Panc1 (cell line): ENCODE results near the gene SNX22. TPM values are rescaled to one million over a fixed set of nuclear protein-coding genes. Genes with fewer than 3 reads are reported as not detected.

ENCODE experiments used
- ATAC-seq: fragments of 200-7000 bp; cut with Tn5 transposase; 2 replicates; pipeline ENCODE4 v1.9.1; 2020; ENCODE audit warnings: mild to moderate bottlenecking, moderate library complexity
- BruUV-seq: library from RNA; stranded (reverse); fragments of 400-500 nt; replicated peaks from 2 replicates; lab custom pipeline; 2021; lab: Mats Ljungman, UMichigan
- CTCF ChIA-PET: fragments of 300-600 bp; sonication (Branson Sonifier 250); formaldehyde crosslinking; loops from one replicate; lab custom pipeline; 2022; ENCODE audit warnings: antibody characterized with exemption; lab: Charles Lee
- POLR2A ChIA-PET: fragments of 300-600 bp; sonication (Branson Sonifier 250); formaldehyde crosslinking; loops from one replicate; lab custom pipeline; 2022; ENCODE audit warnings: antibody characterized with exemption; lab: Charles Lee
- DNase-seq: peaks from one replicate; pipeline ENCODE4 v3.0.0-alpha.2; 2010; ENCODE audit warnings: low read depth, low spot score
- H3K27ac ChIP-seq: 2 replicates; pipeline ENCODE4 v1.5.1; 2011; ENCODE audit warnings: mild to moderate bottlenecking, low read length, inconsistent platforms
- H3K27me3 ChIP-seq: fragments of 200-500 bp; sonication (Bioruptor generic); 2 replicates; pipeline ENCODE4 v1.6.0; 2014; ENCODE audit warnings: low read length, inconsistent platforms; ENCODE audit not compliant: control insufficient read depth, insufficient read depth
- H3K36me3 ChIP-seq: fragments of 200-500 bp; sonication (Bioruptor generic); 2 replicates; pipeline ENCODE4 v1.5.1; 2014; ENCODE audit warnings: inconsistent platforms, mild to moderate bottlenecking, low read length, moderate library complexity; ENCODE audit not compliant: control insufficient read depth, insufficient read depth
- H3K4me1 ChIP-seq: 2 replicates; pipeline ENCODE4 v1.5.1; 2011; ENCODE audit warnings: inconsistent platforms, mild to moderate bottlenecking, low read length, moderate library complexity; ENCODE audit not compliant: control insufficient read depth, insufficient read depth
- H3K4me3 ChIP-seq, 2 experiments: 2 replicates each; pipeline ENCODE4 v1.5.1; 2011 to 2012; ENCODE audit warnings: low read depth in 2 of 2, low read length in 2 of 2, mild to moderate bottlenecking in 2 of 2, inconsistent platforms in 1 of 2, moderate library complexity in 1 of 2
- H3K9me3 ChIP-seq: fragments of 200-500 bp; sonication (Bioruptor generic); 2 replicates; pipeline ENCODE4 v1.5.1; 2014; ENCODE audit warnings: low read depth, mild to moderate bottlenecking, inconsistent platforms, low read length, moderate library complexity; ENCODE audit not compliant: control insufficient read depth, insufficient read depth
- POLR2AphosphoS5 ChIP-seq: IDR thresholded peaks from 2 replicates; pipeline ENCODE4 v1.6.1; 2012; ENCODE audit warnings: mild to moderate bottlenecking, low read depth, low read length, moderate library complexity
- REST ChIP-seq, 2 experiments: IDR thresholded peaks; 2 replicates each; pipeline ENCODE4 v1.6.1; 2011 to 2012; ENCODE audit warnings: low read depth in 2 of 2, control low read depth in 1 of 2, low read length in 1 of 2, mild to moderate bottlenecking in 1 of 2, moderate library complexity in 1 of 2; ENCODE audit not compliant: insufficient read depth in 1 of 2
- SIN3A ChIP-seq: IDR thresholded peaks from 2 replicates; pipeline ENCODE4 v1.6.1; 2012; ENCODE audit warnings: low read depth, mild to moderate bottlenecking, low read length, moderate library complexity, borderline replicate concordance; ENCODE audit not compliant: insufficient read depth
- TCF7L2 ChIP-seq: IDR thresholded peaks from 2 replicates; pipeline ENCODE4 v1.6.1; 2011; ENCODE audit warnings: mild to moderate bottlenecking, low read depth, low read length, inconsistent platforms
- in situ Hi-C: cut with HindIII; loops from 2 replicates; pipeline ENCODE4 v1.10.0; 2016; ENCODE audit warnings: low sequenced_read_pairs, low pct_unique_long_range_greater_than_20kb
- intact Hi-C: fragments of 100-400 bp; cut with micrococcal nuclease; formaldehyde crosslinking; loops from one replicate; pipeline ENCODE4 v1.10.0; 2022; ENCODE audit not compliant: unreplicated experiment
- total RNA-seq: library from RNA; stranded (reverse); gene quantifications from one replicate; pipeline ENCODE4 v1.2.1, GENCODE V29; 2021; ENCODE audit not compliant: unreplicated experiment
- TF ChIP-seq, protein P1 (sequence below): fragments of 450-650 bp; IDR thresholded peaks from 2 replicates; pipeline ENCODE4 v1.5.1; 2017; ENCODE audit warnings: mild to moderate bottlenecking

SNX22 gene
- total RNA-seq, 1 experiment from 2014 or later = 2.3 TPM

DNA sequence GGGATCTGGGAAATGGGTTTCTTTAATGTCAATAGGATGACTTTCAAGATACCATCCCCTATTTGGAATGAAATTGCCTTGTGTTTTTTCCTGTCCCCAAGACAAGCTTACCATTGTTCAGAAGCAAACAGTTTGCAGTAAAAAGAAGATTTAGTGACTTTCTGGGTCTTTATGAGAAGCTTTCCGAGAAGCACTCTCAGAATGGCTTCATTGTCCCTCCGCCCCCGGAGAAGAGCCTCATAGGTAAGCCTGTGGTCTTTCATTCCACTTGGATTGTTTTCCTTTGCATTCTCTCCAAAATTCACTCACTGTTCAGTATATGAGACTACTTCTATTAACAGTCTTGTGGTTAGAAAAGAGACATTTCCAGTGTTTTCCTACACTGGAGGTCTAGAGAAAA lies 25.6 kb upstream of the SNX22 start:
- intact Hi-C loops (no loop called here), in situ Hi-C loops (no loop called here)
- no peak overlapping the region for H3K4me3 ChIP-seq
- DNase-seq (no peak), ATAC-seq (no peak)
- no peak overlapping the region for H3K27ac ChIP-seq
- POLR2A ChIA-PET = no interaction called here
- CTCF ChIA-PET = interaction anchor here (0.6 kb wide), 1 partner anchor 345 kb away, joined by 4 read pairs; no protein-coding TSS in a partner anchor
- no peaks in the 10 kb centered on the region for H3K27me3 ChIP-seq
- TF ChIP-seq, protein P1, sequence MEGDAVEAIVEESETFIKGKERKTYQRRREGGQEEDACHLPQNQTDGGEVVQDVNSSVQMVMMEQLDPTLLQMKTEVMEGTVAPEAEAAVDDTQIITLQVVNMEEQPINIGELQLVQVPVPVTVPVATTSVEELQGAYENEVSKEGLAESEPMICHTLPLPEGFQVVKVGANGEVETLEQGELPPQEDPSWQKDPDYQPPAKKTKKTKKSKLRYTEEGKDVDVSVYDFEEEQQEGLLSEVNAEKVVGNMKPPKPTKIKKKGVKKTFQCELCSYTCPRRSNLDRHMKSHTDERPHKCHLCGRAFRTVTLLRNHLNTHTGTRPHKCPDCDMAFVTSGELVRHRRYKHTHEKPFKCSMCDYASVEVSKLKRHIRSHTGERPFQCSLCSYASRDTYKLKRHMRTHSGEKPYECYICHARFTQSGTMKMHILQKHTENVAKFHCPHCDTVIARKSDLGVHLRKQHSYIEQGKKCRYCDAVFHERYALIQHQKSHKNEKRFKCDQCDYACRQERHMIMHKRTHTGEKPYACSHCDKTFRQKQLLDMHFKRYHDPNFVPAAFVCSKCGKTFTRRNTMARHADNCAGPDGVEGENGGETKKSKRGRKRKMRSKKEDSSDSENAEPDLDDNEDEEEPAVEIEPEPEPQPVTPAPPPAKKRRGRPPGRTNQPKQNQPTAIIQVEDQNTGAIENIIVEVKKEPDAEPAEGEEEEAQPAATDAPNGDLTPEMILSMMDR = no peak
- TF ChIP-seq TCF7L2 (no peak), REST (IDR thresholded peaks at IDR 0.05; ENCODE audit: insufficient read depth in 1 of 2, low read depth in 2 of 2, low read length in 1 of 2) (no peak), SIN3A (no peak), POLR2AphosphoS5 (no peak)
- no TSS peak for BruUV-seq
- no peaks in the 10 kb centered on the region for H3K9me3 ChIP-seq
- peaks cover 28% of the 10 kb centered on the region for H3K36me3 ChIP-seq
- no peaks in the 10 kb centered on the region for H3K4me1 ChIP-seq

DNA sequence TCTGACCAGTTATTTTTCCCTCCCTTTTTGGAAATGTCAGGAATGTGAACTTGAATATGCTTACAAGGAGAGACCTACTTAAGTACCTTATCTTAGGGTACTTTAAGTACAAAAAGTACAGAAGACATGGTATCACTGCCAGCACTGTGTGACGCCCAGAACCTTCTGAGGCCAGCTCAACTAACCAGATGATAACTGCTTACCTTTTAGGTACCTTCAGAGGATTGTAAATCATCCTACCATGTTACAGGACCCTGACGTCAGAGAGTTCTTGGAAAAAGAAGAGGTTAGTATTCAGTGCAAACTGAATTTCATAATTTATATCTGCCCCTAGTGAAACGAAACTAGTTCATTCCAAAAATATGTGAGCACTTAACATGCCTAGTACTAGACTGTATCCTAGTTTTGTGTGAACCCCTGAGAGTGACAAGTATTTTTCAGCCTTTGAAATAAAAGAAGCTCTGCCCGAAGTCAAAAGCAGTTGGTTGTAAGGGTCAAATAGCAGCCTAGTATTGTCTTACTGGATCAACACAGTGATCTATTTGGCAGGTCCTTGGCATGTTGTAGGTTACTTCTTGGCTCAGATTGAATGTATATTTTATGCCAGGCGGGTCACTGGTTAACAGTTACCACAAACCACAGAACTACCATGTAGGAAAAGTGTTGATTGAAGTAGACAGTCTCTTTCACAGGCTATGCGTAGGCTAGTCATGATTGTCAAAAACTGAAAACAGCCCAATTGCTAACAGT lies 23.8 kb upstream of the SNX22 start:
- intact Hi-C loops (no loop called here), in situ Hi-C loops (no loop called here)
- no peak for DNase-seq
- no peaks in the 10 kb centered on the region for H3K4me1 ChIP-seq
- H3K27ac ChIP-seq = no peak overlapping the region
- no peaks in the 10 kb centered on the region for H3K9me3 ChIP-seq
- ChIA-PET CTCF (no interaction called here), POLR2A (no interaction called here)
- no TSS peak for BruUV-seq
- TF ChIP-seq, protein P1 = no peak
- H3K36me3 ChIP-seq = peaks cover 38% of the 10 kb centered on the region
- no peaks in the 10 kb centered on the region for H3K27me3 ChIP-seq
- H3K4me3 ChIP-seq = no peak overlapping the region
- ATAC-seq = no peak
